ENCODE data around the gene MTNR1B.

The MTNR1B gene

GRCh38 chr11:92920331-92920730, 49.1 kb upstream of the MTNR1B start (continued):
- no peak for TF ChIP-seq KLF16 (tag by site-specific recombination; IDR thresholded peaks at IDR 0.05)
- no peak for TF ChIP-seq OVOL3 (tag by site-specific recombination; IDR thresholded peaks at IDR 0.05)
- no peak for TF ChIP-seq ZBTB10 (tag by site-specific recombination; IDR thresholded peaks at IDR 0.05)
- no peak for TF ChIP-seq ZNF560 (tag by site-specific recombination; IDR thresholded peaks at IDR 0.05; ENCODE audit: borderline replicate concordance)
- no peak for TF ChIP-seq ZNF48 (tag by site-specific recombination; IDR thresholded peaks at IDR 0.05)
- no peak for TF ChIP-seq KLF10 (tag by site-specific recombination; IDR thresholded peaks at IDR 0.05)

GRCh38 chr11:92922731-92923130, 46.7 kb upstream of the MTNR1B start:
- no peak overlapping the region for H3K4me3 ChIP-seq (ENCODE audit: low read depth, low read length)
- no peak for TF ChIP-seq ZNF677 (tag by site-specific recombination; IDR thresholded peaks at IDR 0.05)
- no peak for TF ChIP-seq ZFP41 (tag by site-specific recombination; IDR thresholded peaks at IDR 0.05; ENCODE audit: borderline replicate concordance)
- no peak for TF ChIP-seq ZNF514 (tag by site-specific recombination; IDR thresholded peaks at IDR 0.05)
- TF ChIP-seq ZNF214 (tag by site-specific recombination; IDR thresholded peaks at IDR 0.05; ENCODE audit: borderline replicate concordance), result no peak
- TF ChIP-seq SP7 (tag by site-specific recombination; IDR thresholded peaks at IDR 0.05), result no peak
- TF ChIP-seq HOXA7 (CRISPR knock-in tag; IDR thresholded peaks at IDR 0.05; ENCODE audit: borderline replicate concordance), result no peak
- TF ChIP-seq SCRT1 (tag by site-specific recombination; IDR thresholded peaks at IDR 0.05; ENCODE audit: borderline replicate concordance), result no peak
- TF ChIP-seq ZNF610 (tag by site-specific recombination; IDR thresholded peaks at IDR 0.05; ENCODE audit: borderline replicate concordance), result no peak
- TF ChIP-seq ZBTB6 (tag by site-specific recombination; IDR thresholded peaks at IDR 0.05), result no peak
- no peak for TF ChIP-seq ZNF114 (tag by site-specific recombination; IDR thresholded peaks at IDR 0.05)
- TF ChIP-seq ZNF19 (tag by site-specific recombination; IDR thresholded peaks at IDR 0.05; ENCODE audit: low read depth), result no peak
- no peak for TF ChIP-seq ZNF248 (tag by site-specific recombination; IDR thresholded peaks at IDR 0.05)
- H3K4me1 ChIP-seq (ENCODE audit: control insufficient read depth, insufficient read depth, low read length), result no peaks in the 10 kb centered on the region
- no peaks in the 10 kb centered on the region for H3K9me3 ChIP-seq (ENCODE audit: control insufficient read depth, insufficient read depth, low read depth, low read length)
- H3K36me3 ChIP-seq (ENCODE audit: control insufficient read depth in 2 of 2, insufficient read depth in 1 of 2, low read length in 2 of 2), result no peaks in the 10 kb centered on the region
- CTCF ChIA-PET, result no interaction called here
- POLR2A ChIA-PET, result no interaction called here
- no peak overlapping the region for H3K27ac ChIP-seq (ENCODE audit: extremely low read depth, low read depth, low read length)

- Histone ChIP-seq H3K36me3 (ENCODE audit: control insufficient read depth in 2 of 2, insufficient read depth in 1 of 2, low read length in 2 of 2) (no peaks in the 10 kb centered on the region), H3K27ac (ENCODE audit: extremely low read depth, low read depth, low read length) (no peak overlapping the region), H3K4me3 (ENCODE audit: low read depth, low read length) (no peak overlapping the region), H3K4me1 (ENCODE audit: control insufficient read depth, insufficient read depth, low read length) (no peaks in the 10 kb centered on the region), H3K9me3 (ENCODE audit: control insufficient read depth, insufficient read depth, low read depth, low read length) (no peaks in the 10 kb centered on the region)
- POLR2A ChIA-PET, result no interaction called here
- no peak for TF ChIP-seq KLF16 (tag by site-specific recombination; IDR thresholded peaks at IDR 0.05)
- no peak for TF ChIP-seq ZNF560 (tag by site-specific recombination; IDR thresholded peaks at IDR 0.05; ENCODE audit: borderline replicate concordance)
- no peak for TF ChIP-seq ZNF302 (tag by site-specific recombination; IDR thresholded peaks at IDR 0.05; ENCODE audit: low read depth)
- TF ChIP-seq ZNF580 (tag by site-specific recombination; IDR thresholded peaks at IDR 0.05), result no peak
- no peak for TF ChIP-seq ZSCAN5A (tag by site-specific recombination; IDR thresholded peaks at IDR 0.05)
- TF ChIP-seq ZNF19 (tag by site-specific recombination; IDR thresholded peaks at IDR 0.05; ENCODE audit: low read depth), result no peak
- no peak for TF ChIP-seq ZNF121 (tag by site-specific recombination; IDR thresholded peaks at IDR 0.05)
- TF ChIP-seq ZNF423 (tag by site-specific recombination; IDR thresholded peaks at IDR 0.05), result no peak
- CTCF ChIA-PET, result no interaction called here
These were observed 40.2 kb upstream of the MTNR1B start for GRCh38 chr11:92929246-92929645.
